HAP-1 (cell line): ENCODE data around the gene DNAH17.

Experiments used
- DNase-seq, 2 experiments: peaks; one replicate each; pipeline ENCODE4 v3.0.0-alpha.2; 2016 to 2020; ENCODE audit warnings: low spot score in 2 of 2
- H3K27me3 ChIP-seq: fragments of 250-450 bp; sonication (Bioruptor Pico); 2 replicates; pipeline ENCODE4 v1.5.1; 2020; ENCODE audit warnings: low read depth, mild to moderate bottlenecking, moderate library complexity
- H3K36me3 ChIP-seq: fragments of 250-450 bp; sonication (Bioruptor Pico); replicated peaks from 2 replicates; pipeline ENCODE4 v1.5.1; 2020; ENCODE audit warnings: mild to moderate bottlenecking
- H3K4me1 ChIP-seq: fragments of 250-450 bp; sonication (Bioruptor Pico); 2 replicates; pipeline ENCODE4 v1.5.1; 2020; ENCODE audit warnings: mild to moderate bottlenecking
- H3K4me3 ChIP-seq: fragments of 250-450 bp; sonication (Bioruptor Pico); 2 replicates; pipeline ENCODE4 v1.5.1; 2020; ENCODE audit warnings: mild to moderate bottlenecking, moderate library complexity
- H3K9me3 ChIP-seq: fragments of 250-450 bp; sonication (Bioruptor Pico); 2 replicates; pipeline ENCODE4 v1.5.1; 2020; ENCODE audit warnings: mild to moderate bottlenecking, moderate library complexity
- in situ Hi-C: fragments of 300-500 bp; cut with MboI; formaldehyde crosslinking; loops from 3 replicates; pipeline ENCODE4 v1.14.3; 2020; ENCODE audit warnings: low sequenced_read_pairs, inconsistent platforms, mixed read lengths

DNAH17 gene

GRCh38 chr17:78535273-78536197, 41.7 kb downstream of the DNAH17 start:
- Histone ChIP-seq H3K36me3 (no peaks in the 10 kb centered on the region), H3K9me3 (no peaks in the 10 kb centered on the region), H3K27me3 (no peaks in the 10 kb centered on the region), H3K4me3 (no peak overlapping the region), H3K4me1 (no peaks in the 10 kb centered on the region)
- in situ Hi-C loops, result no loop called here
- DNase-seq, result no peak

GRCh38 chr17:78534492-78535272, 42.5 kb downstream of the DNAH17 start:
- no peaks in the 10 kb centered on the region for H3K27me3 ChIP-seq

GRCh38 chr17:78532922-78533640, 44.1 kb downstream of the DNAH17 start:
- no peak for DNase-seq
- in situ Hi-C loops, result no loop called here
- Histone ChIP-seq H3K4me3 (no peak overlapping the region), H3K36me3 (no peaks in the 10 kb centered on the region), H3K9me3 (no peaks in the 10 kb centered on the region), H3K27me3 (no peaks in the 10 kb centered on the region), H3K4me1 (no peaks in the 10 kb centered on the region)

More at GRCh38 chr17:78534492-78535272, 42.5 kb downstream of the DNAH17 start:
- Histone ChIP-seq H3K36me3 (no peaks in the 10 kb centered on the region), H3K9me3 (no peaks in the 10 kb centered on the region), H3K4me3 (no peak overlapping the region), H3K4me1 (no peaks in the 10 kb centered on the region)
- no peak for DNase-seq
- in situ Hi-C loops, result no loop called here

- no peaks in the 10 kb centered on the region for H3K9me3 ChIP-seq
- H3K27me3 ChIP-seq, result no peaks in the 10 kb centered on the region
- no peak for DNase-seq
- H3K4me3 ChIP-seq, result no peak overlapping the region
- H3K36me3 ChIP-seq, result no peaks in the 10 kb centered on the region
- H3K4me1 ChIP-seq, result no peaks in the 10 kb centered on the region
- in situ Hi-C loops, result no loop called here
Measured at GRCh38 chr17:78532311-78532710, 44.9 kb downstream of the DNAH17 start.

GRCh38 chr17:78530675-78531074, 46.5 kb downstream of the DNAH17 start:
- in situ Hi-C loops, result no loop called here
- Histone ChIP-seq H3K36me3 (no peaks in the 10 kb centered on the region), H3K4me1 (no peaks in the 10 kb centered on the region)

GRCh38 chr17:78529871-78530670, 47.1 kb downstream of the DNAH17 start:
- DNase-seq, result no peak
- H3K36me3 ChIP-seq, result no peaks in the 10 kb centered on the region
- in situ Hi-C loops, result no loop called here
- no peaks in the 10 kb centered on the region for H3K9me3 ChIP-seq
- no peaks in the 10 kb centered on the region for H3K4me1 ChIP-seq
- no peaks in the 10 kb centered on the region for H3K27me3 ChIP-seq
- H3K4me3 ChIP-seq, result no peak overlapping the region

More at GRCh38 chr17:78530675-78531074, 46.5 kb downstream of the DNAH17 start:
- Histone ChIP-seq H3K9me3 (no peaks in the 10 kb centered on the region), H3K27me3 (no peaks in the 10 kb centered on the region), H3K4me3 (no peak overlapping the region)
- no peak for DNase-seq

GRCh38 chr17:78529251-78529650, 47.9 kb downstream of the DNAH17 start:
- H3K4me1 ChIP-seq, result no peaks in the 10 kb centered on the region
- no peak for DNase-seq
- no peaks in the 10 kb centered on the region for H3K36me3 ChIP-seq
- H3K27me3 ChIP-seq, result no peaks in the 10 kb centered on the region
- in situ Hi-C loops, result no loop called here
- no peak overlapping the region for H3K4me3 ChIP-seq
- no peaks in the 10 kb centered on the region for H3K9me3 ChIP-seq

GRCh38 chr17:78528541-78528940, 48.7 kb downstream of the DNAH17 start:
- no peaks in the 10 kb centered on the region for H3K27me3 ChIP-seq
- peak in 1 of 2 experiments; percentile 62 for DNase-seq
- no peaks in the 10 kb centered on the region for H3K9me3 ChIP-seq
- no peaks in the 10 kb centered on the region for H3K4me1 ChIP-seq
- no peaks in the 10 kb centered on the region for H3K36me3 ChIP-seq
- no peak overlapping the region for H3K4me3 ChIP-seq
- in situ Hi-C loops, result no loop called here

- DNase-seq, result no peak
- no peaks in the 10 kb centered on the region for H3K9me3 ChIP-seq
- no peak overlapping the region for H3K4me3 ChIP-seq
- H3K36me3 ChIP-seq, result no peaks in the 10 kb centered on the region
- H3K4me1 ChIP-seq, result no peaks in the 10 kb centered on the region
- no peaks in the 10 kb centered on the region for H3K27me3 ChIP-seq
- in situ Hi-C loops, result no loop called here
Measured at GRCh38 chr17:78527345-78527744, 49.9 kb downstream of the DNAH17 start.

- no peaks in the 10 kb centered on the region for H3K27me3 ChIP-seq
- no peaks in the 10 kb centered on the region for H3K4me1 ChIP-seq
- in situ Hi-C loops, result no loop called here
- no peak overlapping the region for H3K4me3 ChIP-seq
- H3K9me3 ChIP-seq, result no peaks in the 10 kb centered on the region
- DNase-seq, result no peak
- no peaks in the 10 kb centered on the region for H3K36me3 ChIP-seq
Measured at GRCh38 chr17:78526231-78527025, 50.8 kb downstream of the DNAH17 start.

GRCh38 chr17:78525511-78526160, 51.6 kb downstream of the DNAH17 start:
- Histone ChIP-seq H3K27me3 (no peaks in the 10 kb centered on the region), H3K4me1 (no peaks in the 10 kb centered on the region), H3K4me3 (no peak overlapping the region), H3K36me3 (no peaks in the 10 kb centered on the region), H3K9me3 (no peaks in the 10 kb centered on the region)
- no peak for DNase-seq
- in situ Hi-C loops, result no loop called here

- in situ Hi-C loops, result no loop called here
- H3K36me3 ChIP-seq, result no peaks in the 10 kb centered on the region
- no peaks in the 10 kb centered on the region for H3K27me3 ChIP-seq
- no peaks in the 10 kb centered on the region for H3K4me1 ChIP-seq
- DNase-seq, result no peak
- H3K4me3 ChIP-seq, result no peak overlapping the region
- no peaks in the 10 kb centered on the region for H3K9me3 ChIP-seq
Measured at GRCh38 chr17:78524870-78525510, 52.2 kb downstream of the DNAH17 start.
